Measurements from ENCODE around the gene EIF4G3. TPM values are rescaled to one million over a fixed set of nuclear protein-coding genes. Genes with fewer than 3 reads are reported as not detected.
A peak's percentile ranks its signal among the peaks of the same experiment; 100 is the strongest.

EIF4G3 gene
- total and polyA plus RNA-seq, 10 of the 15 experiments (the other 5 are each of a cell fraction or from before 2014, with no cell fraction given), result 7.4 to 45.1 (median 29.1) TPM

- TF ChIP-seq ZBTB11 (CRISPR knock-in tag; IDR thresholded peaks at IDR 0.05) (no peak), JUND (IDR thresholded peaks at IDR 0.05; ENCODE audit: low read depth, low read length) (no peak), HDAC6 (IDR thresholded peaks at IDR 0.05; ENCODE audit: unreplicated experiment) (no peak), ZNF622 (IDR thresholded peaks at IDR 0.05) (no peak), POLR2AphosphoS5 (IDR thresholded peaks at IDR 0.05; ENCODE audit: low read length) (no peak), STAT3 (IDR thresholded peaks at IDR 0.05; ENCODE audit: low read depth, low read length) (no peak)
These were observed 771 bp downstream of the EIF4G3 start (continued) for GRCh38 chr1:21175670-21176581.

- Histone ChIP-seq H3K4me3 (peak overlapping the region; percentile 100), H3K27me3 (replicated peaks in 1 of 2; ENCODE audit: control insufficient read depth in 2 of 2, insufficient read depth in 2 of 2, low read length in 1 of 2) (no peaks in the 10 kb centered on the region), H3K36me3 (ENCODE audit: control insufficient read depth in 2 of 2, insufficient read depth in 2 of 2, low read length in 1 of 2) (no peaks in the 10 kb centered on the region), H2AFZ (ENCODE audit: control insufficient read depth, low read depth, low read length) (no peak overlapping the region), H3K9ac (ENCODE audit: control insufficient read depth, insufficient read depth, low read length) (peak overlapping the region; percentile 82), H3K4me2 (ENCODE audit: control insufficient read depth, insufficient read depth) (peak overlapping the region; percentile 86), H3K27ac (ENCODE audit: control insufficient read depth, insufficient read depth) (peak overlapping the region; percentile 66), H3K9me3 (replicated peaks; ENCODE audit: control insufficient read depth, insufficient read depth, low read length) (no peaks in the 10 kb centered on the region), H4K20me1 (ENCODE audit: control insufficient read depth, insufficient read depth) (no peaks in the 10 kb centered on the region), H3K79me2 (ENCODE audit: control insufficient read depth, insufficient read depth, low read length) (peaks cover 39% of the 10 kb centered on the region), H3K4me1 (ENCODE audit: control insufficient read depth, insufficient read depth, low read length) (no peaks in the 10 kb centered on the region; the same call in 1 of the 2 replicates)
- ChIA-PET RAD21 (ENCODE audit: unreplicated experiment) (interaction anchor here (1.0 to 1.7 kb wide), 3 partner anchors 20 to 193 kb away, joined by 3 to 5 read pairs (median 3); no protein-coding TSS in a partner anchor), POLR2A (interaction anchor here (1.1 to 1.5 kb wide), 3 partner anchors 387 to 395 kb away, joined by 4 to 5 read pairs (median 5); partner anchors contain the start of gene HP1BP3), CTCF (interaction anchor here (0.9 to 1.8 kb wide), 5 partner anchors 12 to 243 kb away, joined by 3 to 4 read pairs (median 4); no protein-coding TSS in a partner anchor), SMC1A (ENCODE audit: uncharacterized antibody, unreplicated experiment) (interaction anchor here (0.6 to 1.0 kb wide), 4 partner anchors 20 to 410 kb away, joined by 3 to 5 read pairs (median 3); no protein-coding TSS in a partner anchor)
- FAIRE-seq (peak; percentile 65), ATAC-seq (no peak), DNase-seq (ENCODE audit: low read depth, low spot score) (no peak)
- in situ Hi-C loops (cut with MboI) (no loop called here), intact Hi-C loops (cut with micrococcal nuclease; ENCODE audit: unreplicated experiment) (loop anchor here (10.0 kb wide), 2 partner anchors 180 to 390 kb away; partner anchors contain the start of gene HP1BP3)
- WGBS (ENCODE audit: insufficient coverage, insufficient replicate concordance, low lambda C conversion rate, missing lambda C conversion rate), result 0% methylated on average over 6 of the region's 6 CpGs
- TSS peak; percentile 75 for BruUV-seq (replicated peaks)
- TF ChIP-seq NR2C1 (IDR thresholded peaks at IDR 0.05), result peak; percentile 54; the same call in 1 of the 2 replicates
- TF ChIP-seq TCF7 (IDR thresholded peaks at IDR 0.05; ENCODE audit: borderline replicate concordance), result peak; percentile 58
- TF ChIP-seq HDGF (IDR thresholded peaks at IDR 0.05), result no peak
- TF ChIP-seq WRNIP1 (IDR thresholded peaks at IDR 0.05; ENCODE audit: borderline replicate concordance, low read depth, low read length), result no peak
- TF ChIP-seq IKZF1 (conservative IDR thresholded peaks at IDR 0.05), result peak; percentile 55
- TF ChIP-seq MEF2B (IDR thresholded peaks at IDR 0.05; ENCODE audit: partially characterized antibody, poor library complexity, severe bottlenecking), result no peak
- TF ChIP-seq EGR1 (IDR thresholded peaks at IDR 0.05; ENCODE audit: borderline replicate concordance in 1 of 2, low read depth in 2 of 2, low read length in 2 of 2), result peak in 1 of 2 experiments; percentile 32; a peak in 1 of 3 replicates
- TF ChIP-seq IKZF2 (IDR thresholded peaks at IDR 0.05), result peak; percentile 59 to 64; a peak in 3 of 4 replicates
- TF ChIP-seq ETV6 (conservative IDR thresholded peaks at IDR 0.05 in 1 of 2, IDR thresholded peaks at IDR 0.05 in 1 of 2; ENCODE audit: borderline replicate concordance in 1 of 2, low read depth in 1 of 2), result peak in 1 of 2 experiments; percentile 91; a peak in 2 of 4 replicates
- peak; percentile 23; the same call in 1 of the 2 replicates for TF ChIP-seq ATF7 (IDR thresholded peaks at IDR 0.05; ENCODE audit: low read depth)
These were observed 1.4 kb downstream of the EIF4G3 start for GRCh38 chr1:21175324-21175669.

All from GM12878 (cell line).